Mesenchymal stem cell (in vitro differentiated cells and primary cell): ENCODE measurements around the gene PROM2.
"Not testable (repeated sequence)": the region's sequence is repeated elsewhere in the genome, so short reads cannot be mapped to it uniquely, and the experiment has no call there.

Source experiments
- DNase-seq: peaks from one replicate; pipeline ENCODE4 v3.0.0-alpha.2; 2013
- H2AFZ ChIP-seq: one replicate; pipeline ENCODE4 v1.6.1; 2013; ENCODE audit warnings: low read depth, mild to moderate bottlenecking, control low read depth, inconsistent platforms, low read length, moderate library complexity
- H2AK5ac ChIP-seq: 2 replicates; pipeline ENCODE4 v1.6.1; 2013; ENCODE audit warnings: low read length, moderate library complexity, mild to moderate bottlenecking, inconsistent platforms; ENCODE audit not compliant: severe bottlenecking
- H2BK120ac ChIP-seq: one replicate; pipeline ENCODE4 v1.6.1; 2013; ENCODE audit warnings: low read depth, mild to moderate bottlenecking, inconsistent platforms, low read length, moderate library complexity
- H2BK12ac ChIP-seq, 2 experiments: one replicate each; pipeline ENCODE4 v1.6.1; 2013; ENCODE audit warnings: inconsistent platforms in 2 of 2, low read length in 2 of 2, mild to moderate bottlenecking in 2 of 2, moderate library complexity in 2 of 2, control low read depth in 1 of 2
- H2BK15ac ChIP-seq: one replicate; pipeline ENCODE4 v1.6.1; 2013; ENCODE audit warnings: mild to moderate bottlenecking, low read depth, inconsistent platforms; ENCODE audit not compliant: poor library complexity, severe bottlenecking
- H2BK5ac ChIP-seq: 2 replicates; pipeline ENCODE4 v1.6.1; 2013; ENCODE audit warnings: low read depth, mild to moderate bottlenecking, low read length, control low read depth, inconsistent platforms; ENCODE audit not compliant: poor library complexity, severe bottlenecking
- H3K14ac ChIP-seq, 2 experiments: one replicate each; pipeline ENCODE4 v1.6.1; 2013; ENCODE audit warnings: inconsistent platforms in 2 of 2, low read length in 2 of 2, control low read depth in 1 of 2, mild to moderate bottlenecking in 1 of 2, moderate library complexity in 1 of 2
- H3K18ac ChIP-seq, 2 experiments: one replicate each; pipeline ENCODE4 v1.6.1; 2013; ENCODE audit warnings: inconsistent platforms in 2 of 2, low read length in 2 of 2, control low read depth in 1 of 2, low read depth in 1 of 2, mild to moderate bottlenecking in 1 of 2
- H3K23ac ChIP-seq, 2 experiments: one replicate each; pipeline ENCODE4 v1.6.1; 2013; ENCODE audit warnings: inconsistent platforms in 2 of 2, low read length in 2 of 2, mild to moderate bottlenecking in 2 of 2, moderate library complexity in 2 of 2, control low read depth in 1 of 2
- H3K27ac ChIP-seq: 2 replicates; pipeline ENCODE4 v1.5.1; 2013; ENCODE audit warnings: mild to moderate bottlenecking, moderate library complexity, low read length, control low read depth, inconsistent platforms; ENCODE audit not compliant: poor library complexity, severe bottlenecking
- H3K27me3 ChIP-seq, 2 experiments: 2 replicates each; pipeline versions ENCODE4 v1.6.1 to v1.7.0; 2013; ENCODE audit warnings: low read length in 2 of 2, mild to moderate bottlenecking in 2 of 2, moderate library complexity in 2 of 2, control low read depth in 1 of 2, inconsistent platforms in 1 of 2; ENCODE audit not compliant: control insufficient read depth in 1 of 2, insufficient read depth in 1 of 2
- H3K36me3 ChIP-seq, 2 experiments: 2 replicates each; pipeline versions ENCODE4 v1.6.1 to v1.7.0; 2013; ENCODE audit warnings: low read length in 2 of 2, control low read depth in 1 of 2, inconsistent platforms in 1 of 2, low read depth in 1 of 2, mild to moderate bottlenecking in 1 of 2; ENCODE audit not compliant: insufficient read depth in 2 of 2, control insufficient read depth in 1 of 2
- H3K4ac ChIP-seq, 2 experiments: one replicate each; pipeline ENCODE4 v1.6.1; 2013; ENCODE audit warnings: inconsistent platforms in 2 of 2, low read length in 2 of 2, mild to moderate bottlenecking in 2 of 2, moderate library complexity in 2 of 2, control low read depth in 1 of 2, low read depth in 1 of 2
- H3K4me1 ChIP-seq: 2 replicates; pipeline ENCODE4 v1.6.1; 2013; ENCODE audit warnings: low read depth, low read length, control low read depth; ENCODE audit not compliant: control insufficient read depth, insufficient read depth
- H3K4me2 ChIP-seq: 2 replicates; pipeline ENCODE4 v1.6.1; 2013; ENCODE audit warnings: low read length, mild to moderate bottlenecking, inconsistent platforms; ENCODE audit not compliant: poor library complexity, severe bottlenecking
- H3K4me3 ChIP-seq, 2 experiments: 2 replicates each; pipeline versions ENCODE4 v1.5.1 to v1.7.0; 2013; ENCODE audit warnings: low read length in 2 of 2, mild to moderate bottlenecking in 2 of 2, control low read depth in 1 of 2, low read depth in 1 of 2; ENCODE audit not compliant: insufficient read depth in 1 of 2
- H3K79me1 ChIP-seq: replicated peaks from 2 replicates; pipeline ENCODE4 v1.6.1; 2013; ENCODE audit warnings: mild to moderate bottlenecking, control low read depth, low read length, inconsistent platforms; ENCODE audit not compliant: poor library complexity, severe bottlenecking
- H3K9ac ChIP-seq: 2 replicates; pipeline ENCODE4 v1.7.0; 2013; ENCODE audit warnings: mild to moderate bottlenecking, low read length, moderate library complexity
- H3K9me3 ChIP-seq: 2 replicates; pipeline ENCODE4 v1.7.0; 2013; ENCODE audit warnings: mild to moderate bottlenecking, low read length; ENCODE audit not compliant: control insufficient read depth
- H4K8ac ChIP-seq: one replicate; pipeline ENCODE4 v1.6.1; 2013; ENCODE audit warnings: inconsistent platforms, mild to moderate bottlenecking, low read length, moderate library complexity
- H4K91ac ChIP-seq: one replicate; pipeline ENCODE4 v1.6.1; 2013; ENCODE audit warnings: mild to moderate bottlenecking, low read length, inconsistent platforms
- WGBS: methylation state at CpG from one replicate; pipeline ENCODE4 v1.1.7; 2013; ENCODE audit warnings: mixed read lengths; 5-methylcytosine and 5-hydroxymethylcytosine counted together

Gene PROM2

GRCh38 chr2:95240556-95240955, 33.7 kb upstream of the PROM2 start:
- Histone ChIP-seq H3K23ac (no peak overlapping the region), H3K4me3 (no peak overlapping the region), H2BK5ac (no peak overlapping the region), H3K9me3 (peaks cover 40% of the 10 kb centered on the region), H3K4me1 (no peaks in the 10 kb centered on the region), H3K36me3 (no peaks in the 10 kb centered on the region), H3K27ac (no peak overlapping the region), H2AFZ (no peak overlapping the region), H3K4me2 (no peak overlapping the region), H4K8ac (no peak overlapping the region), H3K18ac (no peak overlapping the region), H4K91ac (no peak overlapping the region), H3K9ac (no peak overlapping the region), H3K4ac (no peak overlapping the region), H2BK12ac (no peak overlapping the region), H2AK5ac (no peak overlapping the region), H3K14ac (no peak overlapping the region), H3K79me1 (no peaks in the 10 kb centered on the region), H3K27me3 (no peaks in the 10 kb centered on the region), H2BK120ac (no peak overlapping the region), H2BK15ac (no peak overlapping the region)
- WGBS, result 83% methylated on average over 5 of the region's 5 CpGs
- no peak for DNase-seq

GRCh38 chr2:95242084-95242483, 32.2 kb upstream of the PROM2 start:
- not testable (repeated sequence) for H3K27me3 ChIP-seq, H3K36me3 ChIP-seq, H3K27ac ChIP-seq, H2BK12ac ChIP-seq, H3K4me3 ChIP-seq, DNase-seq, H3K4me1 ChIP-seq, H2AFZ ChIP-seq, H4K8ac ChIP-seq, H2BK120ac ChIP-seq, H3K4ac ChIP-seq, H2BK5ac ChIP-seq, H4K91ac ChIP-seq, H3K4me2 ChIP-seq, H3K14ac ChIP-seq, H2AK5ac ChIP-seq, H2BK15ac ChIP-seq, H3K9ac ChIP-seq, H3K79me1 ChIP-seq, H3K18ac ChIP-seq, H3K23ac ChIP-seq
- peaks cover 37% of the 10 kb centered on the region for H3K9me3 ChIP-seq
- 76% methylated on average over 1 of the region's 1 CpG for WGBS

- H2BK15ac ChIP-seq, result no peak overlapping the region
- H2BK120ac ChIP-seq, result no peak overlapping the region
- WGBS, result 22% methylated on average over 2 of the region's 2 CpGs
- no peak overlapping the region for H2BK12ac ChIP-seq
- no peak overlapping the region for H3K4me3 ChIP-seq
- no peaks in the 10 kb centered on the region for H3K4me1 ChIP-seq
- DNase-seq, result no peak
- no peak overlapping the region for H3K23ac ChIP-seq
- no peaks in the 10 kb centered on the region for H3K27me3 ChIP-seq
- H3K79me1 ChIP-seq, result no peaks in the 10 kb centered on the region
- H4K8ac ChIP-seq, result no peak overlapping the region
- H4K91ac ChIP-seq, result no peak overlapping the region
- H3K9me3 ChIP-seq, result no peaks in the 10 kb centered on the region
- no peak overlapping the region for H2BK5ac ChIP-seq
- H3K4ac ChIP-seq, result no peak overlapping the region
- H3K14ac ChIP-seq, result no peak overlapping the region
- H3K18ac ChIP-seq, result no peak overlapping the region
- H3K27ac ChIP-seq, result no peak overlapping the region
- H3K36me3 ChIP-seq, result no peaks in the 10 kb centered on the region
- no peak overlapping the region for H3K9ac ChIP-seq
- no peak overlapping the region for H2AK5ac ChIP-seq
- H2AFZ ChIP-seq, result no peak overlapping the region
- no peak overlapping the region for H3K4me2 ChIP-seq
Observed at GRCh38 chr2:95258271-95258670, 16.0 kb upstream of the PROM2 start.

GRCh38 chr2:95260028-95261023, 13.9 kb upstream of the PROM2 start:
- Histone ChIP-seq H2AK5ac (no peak overlapping the region), H4K91ac (no peak overlapping the region), H3K14ac (no peak overlapping the region), H3K27ac (no peak overlapping the region), H2BK15ac (no peak overlapping the region), H3K9me3 (no peaks in the 10 kb centered on the region), H3K79me1 (no peaks in the 10 kb centered on the region), H2BK5ac (no peak overlapping the region), H2AFZ (no peak overlapping the region), H3K36me3 (no peaks in the 10 kb centered on the region), H3K23ac (no peak overlapping the region), H3K27me3 (peaks cover 0 to 2% of the 10 kb centered on the region in 2 experiments), H3K4ac (no peak overlapping the region), H2BK12ac (no peak overlapping the region), H3K18ac (no peak overlapping the region), H3K4me3 (no peak overlapping the region), H3K4me2 (no peak overlapping the region), H3K9ac (no peak overlapping the region), H4K8ac (no peak overlapping the region), H2BK120ac (no peak overlapping the region), H3K4me1 (no peaks in the 10 kb centered on the region)
- DNase-seq, result no peak
- WGBS, result 65% methylated on average over 8 of the region's 8 CpGs
